Transverse colon (tissue), 4 donors: ENCODE results near the gene CHIT1. TPM values are rescaled to one million over a fixed set of nuclear protein-coding genes. Genes with fewer than 3 reads are reported as not detected.
"Not testable (repeated sequence)": the region's sequence is repeated elsewhere in the genome, so short reads cannot be mapped to it uniquely, and the experiment has no call there.

Experiments used
- DNase-seq: peaks from one replicate; pipeline ENCODE4 v3.0.0-alpha.2; 2019
- H3K27ac ChIP-seq, 4 donors: fragments of 200-600 bp; sonication (generic); 2 replicates each; pipeline ENCODE4 v1.5.1; 2016 to 2018; ENCODE audit warnings: inconsistent platforms in 4 of 4
- H3K27me3 ChIP-seq: fragments of 200-600 bp; sonication (generic); 2 replicates; pipeline ENCODE4 v1.5.1; 2017; ENCODE audit warnings: inconsistent platforms
- H3K36me3 ChIP-seq, 4 donors: fragments of 200-600 bp; sonication (generic); 2 replicates each; pipeline ENCODE4 v1.5.1; 2017 to 2019; ENCODE audit warnings: inconsistent platforms in 4 of 4
- H3K4me1 ChIP-seq, 4 donors: fragments of 200-600 bp; sonication (generic); 2 replicates each; pipeline ENCODE4 v1.5.1; 2017 to 2020; ENCODE audit warnings: inconsistent platforms in 4 of 4
- H3K4me3 ChIP-seq, 4 donors: fragments of 200-600 bp; sonication (generic); 1 replicate in 1 of 4; 2 replicates in 3 of 4; pipeline versions ENCODE4 v1.5.1 to v1.6.1; 2017 to 2019; ENCODE audit warnings: inconsistent platforms in 4 of 4
- H3K9me3 ChIP-seq, 2 donors: fragments of 200-600 bp; sonication (generic); 2 replicates each; pipeline ENCODE4 v1.5.1; 2017 to 2019; ENCODE audit warnings: inconsistent platforms in 2 of 2
- CTCF ChIP-seq, 5 experiments: fragments of 200-600 bp in 3 of 5; fragments of 450-650 bp in 2 of 5; sonication (generic) in 3 of 5; IDR thresholded peaks; 1 replicate in 2 of 5; 2 replicates in 3 of 5; pipeline ENCODE4 v1.5.1; 2016 to 2017; ENCODE audit warnings: antibody characterized with exemption in 5 of 5, inconsistent platforms in 3 of 5, mild to moderate bottlenecking in 2 of 5, moderate library complexity in 1 of 5
- EP300 ChIP-seq: sonication (generic); formaldehyde crosslinking; IDR thresholded peaks from one replicate; pipeline ENCODE4 v1.6.1; 2017; ENCODE audit warnings: antibody characterized with exemption, low read depth
- POLR2A ChIP-seq: fragments of 450-650 bp; IDR thresholded peaks from one replicate; pipeline ENCODE4 v1.6.1; 2016; ENCODE audit warnings: antibody characterized with exemption, mild to moderate bottlenecking, moderate library complexity
- POLR2AphosphoS5 ChIP-seq, 3 donors: sonication (generic); formaldehyde crosslinking; IDR thresholded peaks; one replicate each; pipeline ENCODE4 v1.6.1; 2016; ENCODE audit warnings: antibody characterized with exemption in 3 of 3
- WGBS, 2 donors: methylation state at CpG; one replicate each; pipeline ENCODE4 v1.1.5; 2018; ENCODE audit warnings: low coverage in 1 of 2; 5-methylcytosine and 5-hydroxymethylcytosine counted together
- in situ Hi-C, 4 donors: fragments of 200-750 bp; cut with MboI; loops; one replicate each; pipeline versions ENCODE4 v1.15.0 to v1.15.1; 2017; ENCODE audit warnings: low sequenced_read_pairs in 3 of 4, low pct_ligation_motif_present in 1 of 4, low pct_unique_long_range_greater_than_20kb in 1 of 4
- intact Hi-C: fragments of 100-400 bp; cut with DNase I; formaldehyde crosslinking; loops from one replicate; pipeline ENCODE4 v1.15.1; 2023; ENCODE audit warnings: low total_unique reads
- total RNA-seq, 4 donors: library from RNA; depleted of rRNA; stranded (reverse); fragments of >200 nt; gene quantifications; one replicate each; pipeline ENCODE4 v1.1.0, GENCODE V29; 2016

The CHIT1 gene
- total RNA-seq, 4 donors from 2014 or later: 0.79 TPM; not detected in 3

GRCh38 chr1:203265541-203265940, 36.1 kb upstream of the CHIT1 start:
- no peak for DNase-seq
- intact Hi-C loops: no loop called here
- WGBS, 2 donors: 65 to 73% methylated on average over 4 of the region's 4 CpGs

GRCh38 chr1:203264052-203264501, 34.6 kb upstream of the CHIT1 start:
- TF ChIP-seq CTCF (IDR thresholded peaks at IDR 0.05) (no peak), EP300 (no peak), POLR2A (no peak), POLR2AphosphoS5 (IDR thresholded peaks at IDR 0.05) (no peak)
- no peak overlapping the region for H3K27ac ChIP-seq
- no peaks in the 10 kb centered on the region for H3K36me3 ChIP-seq
- no peak overlapping the region for H3K4me3 ChIP-seq
- peaks cover 0 to 7% (median 5%) of the 10 kb centered on the region in 4 donors for H3K4me1 ChIP-seq
- in situ Hi-C loops (loop anchor here in 3 of 4 donors (10.0 to 25.0 kb wide), 3 partner anchors 173 to 221 kb away; no protein-coding TSS in a partner anchor), intact Hi-C loops (no loop called here)
- H3K9me3 ChIP-seq: no peaks in the 10 kb centered on the region
- no peaks in the 10 kb centered on the region for H3K27me3 ChIP-seq
- no peak for DNase-seq
- WGBS, 2 donors: 81% methylated on average over 6 of the region's 6 CpGs; no CpG with 5 or more reads in 1 of the 2 donors

More at GRCh38 chr1:203265541-203265940, 36.1 kb upstream of the CHIT1 start:
- H3K27me3 ChIP-seq: no peaks in the 10 kb centered on the region
- no peaks in the 10 kb centered on the region for H3K36me3 ChIP-seq
- in situ Hi-C loops: loop anchor here in 3 of 4 donors (10.0 to 25.0 kb wide), 3 partner anchors 172 to 219 kb away; no protein-coding TSS in a partner anchor
- H3K4me1 ChIP-seq: peaks cover 0 to 7% (median 5%) of the 10 kb centered on the region in 4 donors
- no peaks in the 10 kb centered on the region for H3K9me3 ChIP-seq
- no peak for TF ChIP-seq POLR2A
- no peak for TF ChIP-seq EP300
- no peak overlapping the region for H3K27ac ChIP-seq
- H3K4me3 ChIP-seq: no peak overlapping the region

- no peak overlapping the region for H3K4me3 ChIP-seq
- peaks cover 0 to 7% (median 5%) of the 10 kb centered on the region in 4 donors for H3K4me1 ChIP-seq
- DNase-seq: no peak
- no peak overlapping the region for H3K27ac ChIP-seq
- TF ChIP-seq POLR2AphosphoS5 (IDR thresholded peaks at IDR 0.05) (no peak), CTCF (IDR thresholded peaks at IDR 0.05) (no peak), POLR2A (no peak), EP300 (no peak)
- 72 to 80% methylated on average over 2 to 10 of the region's 10 CpGs for WGBS, 2 donors
- in situ Hi-C loops: loop anchor here in 3 of 4 donors (10.0 to 25.0 kb wide), 3 partner anchors 174 to 221 kb away; no protein-coding TSS in a partner anchor
- H3K36me3 ChIP-seq: no peaks in the 10 kb centered on the region
- H3K9me3 ChIP-seq: no peaks in the 10 kb centered on the region
- no peaks in the 10 kb centered on the region for H3K27me3 ChIP-seq
- intact Hi-C loops: no loop called here
Observed at GRCh38 chr1:203263496-203263895, 34.0 kb upstream of the CHIT1 start.

- WGBS, 2 donors: 83 to 90% methylated on average over 2 to 9 of the region's 9 CpGs
- H3K27ac ChIP-seq, H3K4me3 ChIP-seq, intact Hi-C loops, DNase-seq, H3K9me3 ChIP-seq, H3K4me1 ChIP-seq, H3K36me3 ChIP-seq: not testable (repeated sequence)
- H3K27me3 ChIP-seq: peaks cover 24% of the 10 kb centered on the region
- in situ Hi-C loops: loop anchor here in 1 of 4 donors (25.0 kb wide), 1 partner anchor 181 kb away; no protein-coding TSS in a partner anchor
Observed at GRCh38 chr1:203256636-203257035, 27.2 kb upstream of the CHIT1 start.

- intact Hi-C loops, DNase-seq: not testable (repeated sequence)
- in situ Hi-C loops: loop anchor here in 1 of 4 donors (25.0 kb wide), 1 partner anchor 183 kb away; no protein-coding TSS in a partner anchor
Observed at GRCh38 chr1:203254782-203255181, 25.3 kb upstream of the CHIT1 start.

More at GRCh38 chr1:203254782-203255181, 25.3 kb upstream of the CHIT1 start:
- not testable (repeated sequence) for H3K4me1 ChIP-seq, H3K4me3 ChIP-seq, H3K36me3 ChIP-seq, H3K9me3 ChIP-seq, H3K27ac ChIP-seq
- H3K27me3 ChIP-seq: peaks cover 24% of the 10 kb centered on the region
